NCI-H2081 (cell line): ENCODE results near the gene CASP6.

Experiments
- DNase-seq, 2 experiments: peaks; one replicate each; lab custom pipeline; 2025; lab: John Stamatoyannopoulos, UW

CASP6 gene

GRCh38 chr4:109671350-109671749, 31.9 kb downstream of the CASP6 start:
- no peak for DNase-seq

- DNase-seq: peak; percentile 69 to 91
These were observed 37.3 kb downstream of the CASP6 start for GRCh38 chr4:109665783-109666485.

GRCh38 chr4:109662771-109663170, 40.5 kb downstream of the CASP6 start:
- DNase-seq: peak in 1 of 2 experiments; percentile 13

- DNase-seq: no peak
These were observed 41.1 kb downstream of the CASP6 start for GRCh38 chr4:109662116-109662515.

GRCh38 chr4:109658871-109659410, 44.3 kb downstream of the CASP6 start:
- DNase-seq: peak in 1 of 2 experiments; percentile 6

- no peak for DNase-seq
These were observed 45.3 kb downstream of the CASP6 start for GRCh38 chr4:109657854-109658418.

- DNase-seq: no peak
These were observed 47.8 kb downstream of the CASP6 start for GRCh38 chr4:109655396-109655795.

GRCh38 chr4:109649872-109650271, 53.4 kb downstream of the CASP6 start:
- DNase-seq: no peak

- DNase-seq: no peak
These were observed 54.2 kb downstream of the CASP6 start for GRCh38 chr4:109648997-109649575.

GRCh38 chr4:109648266-109648996, 54.8 kb downstream of the CASP6 start:
- DNase-seq: peak in 1 of 2 experiments; percentile 19

- DNase-seq: no peak
These were observed 57.2 kb downstream of the CASP6 start for GRCh38 chr4:109645874-109646710.

GRCh38 chr4:109640644-109641043, 62.6 kb downstream of the CASP6 start:
- no peak for DNase-seq
